Testis (tissue), 2 donors: ENCODE results near the gene ADTRP.

Experiments used
- CTCF ChIP-seq, 3 experiments: fragments of 450-650 bp in 2 of 3; fragments of 200-600 bp in 1 of 3; sonication (generic) in 1 of 3; IDR thresholded peaks; one replicate each; pipeline ENCODE4 v1.5.1; 2016 to 2019; ENCODE audit warnings: antibody characterized with exemption in 3 of 3, mild to moderate bottlenecking in 2 of 3, moderate library complexity in 1 of 3
- POLR2A ChIP-seq: fragments of 450-650 bp; IDR thresholded peaks from one replicate; pipeline ENCODE4 v1.6.1; 2017; ENCODE audit warnings: antibody characterized with exemption, mild to moderate bottlenecking, moderate library complexity

- TF ChIP-seq CTCF (IDR thresholded peaks at IDR 0.05): no peak
- no peak for TF ChIP-seq POLR2A
These were observed 6.3 kb downstream of the ADTRP start for GRCh38 chr6:11772109-11772825.
